ENCODE data around the gene SART3. TPM values are rescaled to one million over a fixed set of nuclear protein-coding genes. Genes with fewer than 3 reads are reported as not detected.
"Not testable (repeated sequence)": the region's sequence is repeated elsewhere in the genome, so short reads cannot be mapped to it uniquely, and the experiment has no call there.

The SART3 gene
- total RNA-seq, 2 donors from 2014 or later: 54.1 to 112 TPM

GRCh38 chr12:108578813-108579212 lies 17.8 kb upstream of the SART3 start:
- Histone ChIP-seq H3K36me3 (no peaks in the 10 kb centered on the region), H3K27ac (no peak overlapping the region), H3K4me3 (no peak overlapping the region), H3K27me3 (replicated peaks; ENCODE audit: insufficient read depth) (no peaks in the 10 kb centered on the region), H3K4me1 (replicated peaks) (no peaks in the 10 kb centered on the region), H3K9me3 (no peaks in the 10 kb centered on the region)
- TF ChIP-seq POLR2AphosphoS5 (IDR thresholded peaks at IDR 0.05) (no peak), CTCF (IDR thresholded peaks at IDR 0.05) (no peak), POLR2A (IDR thresholded peaks at IDR 0.05) (no peak)
- no peak for DNase-seq (ENCODE audit: low spot score)
- 99% methylated on average over 3 of the region's 3 CpGs for WGBS
- intact Hi-C loops (cut with DNase I): no loop called here

GRCh38 chr12:108578264-108578663 lies 17.3 kb upstream of the SART3 start:
- DNase-seq (ENCODE audit: low spot score): no peak
- Histone ChIP-seq H3K27me3 (replicated peaks; ENCODE audit: insufficient read depth) (no peaks in the 10 kb centered on the region), H3K36me3 (no peaks in the 10 kb centered on the region), H3K27ac (no peak overlapping the region), H3K9me3 (no peaks in the 10 kb centered on the region), H3K4me1 (replicated peaks) (no peaks in the 10 kb centered on the region), H3K4me3 (no peak overlapping the region)
- 60% methylated on average over 2 of the region's 2 CpGs for WGBS
- intact Hi-C loops (cut with DNase I): no loop called here
- TF ChIP-seq POLR2A (IDR thresholded peaks at IDR 0.05) (no peak), CTCF (IDR thresholded peaks at IDR 0.05) (no peak), POLR2AphosphoS5 (IDR thresholded peaks at IDR 0.05) (no peak)

- intact Hi-C loops (cut with DNase I): no loop called here
- Histone ChIP-seq H3K27ac (no peak overlapping the region), H3K4me1 (replicated peaks) (no peaks in the 10 kb centered on the region), H3K27me3 (replicated peaks; ENCODE audit: insufficient read depth) (no peaks in the 10 kb centered on the region), H3K36me3 (no peaks in the 10 kb centered on the region), H3K4me3 (no peak overlapping the region), H3K9me3 (no peaks in the 10 kb centered on the region)
- no peak for DNase-seq (ENCODE audit: low spot score)
- no peak for TF ChIP-seq POLR2AphosphoS5 (IDR thresholded peaks at IDR 0.05)
- TF ChIP-seq POLR2A (IDR thresholded peaks at IDR 0.05): no peak
- no peak for TF ChIP-seq CTCF (IDR thresholded peaks at IDR 0.05)
Observed at GRCh38 chr12:108577458-108577857, 16.5 kb upstream of the SART3 start.

GRCh38 chr12:108576660-108577234 lies 15.8 kb upstream of the SART3 start:
- Histone ChIP-seq H3K4me1 (replicated peaks) (no peaks in the 10 kb centered on the region), H3K36me3 (no peaks in the 10 kb centered on the region), H3K4me3 (no peak overlapping the region), H3K27me3 (replicated peaks; ENCODE audit: insufficient read depth) (no peaks in the 10 kb centered on the region), H3K27ac (no peak overlapping the region), H3K9me3 (no peaks in the 10 kb centered on the region)
- intact Hi-C loops (cut with DNase I): no loop called here
- 77% methylated on average over 6 of the region's 6 CpGs for WGBS
- TF ChIP-seq CTCF (IDR thresholded peaks at IDR 0.05) (no peak), POLR2AphosphoS5 (IDR thresholded peaks at IDR 0.05) (no peak), POLR2A (IDR thresholded peaks at IDR 0.05) (no peak)
- no peak for DNase-seq (ENCODE audit: low spot score)

GRCh38 chr12:108575199-108575912 lies 14.4 kb upstream of the SART3 start:
- H3K9me3 ChIP-seq: no peaks in the 10 kb centered on the region
- WGBS: 92% methylated on average over 9 of the region's 9 CpGs
- no peaks in the 10 kb centered on the region for H3K36me3 ChIP-seq
- H3K4me1 ChIP-seq (replicated peaks): no peaks in the 10 kb centered on the region
- no peak overlapping the region for H3K4me3 ChIP-seq
- intact Hi-C loops (cut with DNase I): no loop called here
- H3K27me3 ChIP-seq (replicated peaks; ENCODE audit: insufficient read depth): no peaks in the 10 kb centered on the region
- DNase-seq (ENCODE audit: low spot score): no peak
- H3K27ac ChIP-seq: no peak overlapping the region
- no peak for TF ChIP-seq POLR2A (IDR thresholded peaks at IDR 0.05)
- no peak for TF ChIP-seq POLR2AphosphoS5 (IDR thresholded peaks at IDR 0.05)
- TF ChIP-seq CTCF (IDR thresholded peaks at IDR 0.05): no peak

- H3K27me3 ChIP-seq (replicated peaks; ENCODE audit: insufficient read depth); DNase-seq (ENCODE audit: low spot score); H3K9me3 ChIP-seq; H3K27ac ChIP-seq; H3K36me3 ChIP-seq; intact Hi-C loops (cut with DNase I); H3K4me1 ChIP-seq (replicated peaks); H3K4me3 ChIP-seq: not testable (repeated sequence)
- WGBS: 100% methylated on average over 1 of the region's 1 CpG
Observed at GRCh38 chr12:108574276-108574675, 13.3 kb upstream of the SART3 start.

Data from prostate gland (tissue), 2 donors.